ENCODE data around the gene SYT14.

- TF ChIP-seq CTCF (IDR thresholded peaks at IDR 0.05; ENCODE audit: insufficient read depth, low read length) = no peak
- TF ChIP-seq GABPA (IDR thresholded peaks at IDR 0.05; ENCODE audit: low read depth) = no peak
- TF ChIP-seq REST (IDR thresholded peaks at IDR 0.05; ENCODE audit: insufficient replicate concordance, low read depth) = no peak
- no peak for TF ChIP-seq POLR2AphosphoS5 (IDR thresholded peaks at IDR 0.05; ENCODE audit: low read depth)
- no peak for TF ChIP-seq SPI1 (IDR thresholded peaks at IDR 0.05; ENCODE audit: borderline replicate concordance, low read depth)
These were observed 36.8 kb upstream of the SYT14 start for GRCh38 chr1:209901211-209901610.

All from HL-60 (cell line).